Body of pancreas (tissue), 4 donors: ENCODE data around the gene PSMD3. TPM values are rescaled to one million over a fixed set of nuclear protein-coding genes. Genes with fewer than 3 reads are reported as not detected.

Experiments
- ATAC-seq: fragments of 150-250 bp; one replicate; pipeline ENCODE4 v1.9.1; 2016
- DNase-seq, 4 donors: peaks; one replicate each; pipeline ENCODE4 v3.0.0-alpha.2; 2019
- H3K27ac ChIP-seq, 4 donors: fragments of 200-600 bp; sonication (generic); 1 replicate in 3 of 4; 2 replicates in 1 of 4; pipeline versions ENCODE4 v1.5.1 to v1.6.1; 2016 to 2019; ENCODE audit warnings: mild to moderate bottlenecking in 1 of 4, mixed read lengths in 1 of 4, moderate library complexity in 1 of 4
- H3K27me3 ChIP-seq, 2 donors: fragments of 200-600 bp; sonication (generic); one replicate each; pipeline ENCODE4 v1.6.0; 2016; ENCODE audit warnings: mild to moderate bottlenecking in 1 of 2
- H3K36me3 ChIP-seq, 2 donors: fragments of 200-600 bp; sonication (generic); replicated peaks in 1 of 2; 2 replicates each; pipeline ENCODE4 v1.5.1; 2016; ENCODE audit warnings: low read depth in 2 of 2; ENCODE audit not compliant: insufficient read depth in 1 of 2
- H3K4me1 ChIP-seq: fragments of 200-600 bp; sonication (generic); one replicate; pipeline ENCODE4 v1.6.0; 2016
- H3K4me3 ChIP-seq, 2 donors: fragments of 200-600 bp; sonication (generic); 1 replicate in 1 of 2; 2 replicates in 1 of 2; pipeline ENCODE4 v1.5.1; 2016 to 2019
- H3K9me3 ChIP-seq, 3 donors: fragments of 200-600 bp; sonication (generic); 1 replicate in 2 of 3; 2 replicates in 1 of 3; pipeline ENCODE4 v1.5.1; 2016
- CTCF ChIP-seq, 7 experiments: fragments of 450-650 bp in 4 of 7; fragments of 200-600 bp in 3 of 7; sonication (generic) in 3 of 7; IDR thresholded peaks; one replicate each; pipeline ENCODE4 v1.5.1; 2016 to 2019; ENCODE audit warnings: antibody characterized with exemption in 7 of 7
- POLR2A ChIP-seq, 3 donors: fragments of 450-650 bp; IDR thresholded peaks; one replicate each; pipeline ENCODE4 v1.6.1; 2016; ENCODE audit warnings: antibody characterized with exemption in 3 of 3, mild to moderate bottlenecking in 2 of 3
- WGBS, 2 donors: methylation state at CpG; one replicate each; pipeline ENCODE4 v1.1.5; 2017; 5-methylcytosine and 5-hydroxymethylcytosine counted together
- intact Hi-C: fragments of 100-400 bp; cut with DNase I; formaldehyde crosslinking; loops from one replicate; pipeline ENCODE4 v1.15.1; 2023
- total RNA-seq, 2 donors: library from RNA; depleted of rRNA; stranded (reverse); fragments of >200 nt; gene quantifications; one replicate each; pipeline ENCODE4 v1.1.0, GENCODE V29; 2016

Gene PSMD3
- total RNA-seq, 2 donors from 2014 or later: 39.6 to 40.2 TPM

GRCh38 chr17:39975801-39976200 lies 4.8 kb upstream of the PSMD3 start:
- Histone ChIP-seq H3K36me3 (no peaks in the 10 kb centered on the region), H3K27ac (no peak overlapping the region), H3K4me1 (no peaks in the 10 kb centered on the region), H3K9me3 (no peaks in the 10 kb centered on the region), H3K27me3 (no peaks in the 10 kb centered on the region), H3K4me3 (no peak overlapping the region)
- WGBS, 2 donors: 52 to 59% methylated on average over 4 of the region's 4 CpGs
- intact Hi-C loops: no loop called here
- ATAC-seq (no peak), DNase-seq (no peak)
- TF ChIP-seq POLR2A (IDR thresholded peaks at IDR 0.05) (no peak), CTCF (IDR thresholded peaks at IDR 0.05) (no peak)

DNA sequence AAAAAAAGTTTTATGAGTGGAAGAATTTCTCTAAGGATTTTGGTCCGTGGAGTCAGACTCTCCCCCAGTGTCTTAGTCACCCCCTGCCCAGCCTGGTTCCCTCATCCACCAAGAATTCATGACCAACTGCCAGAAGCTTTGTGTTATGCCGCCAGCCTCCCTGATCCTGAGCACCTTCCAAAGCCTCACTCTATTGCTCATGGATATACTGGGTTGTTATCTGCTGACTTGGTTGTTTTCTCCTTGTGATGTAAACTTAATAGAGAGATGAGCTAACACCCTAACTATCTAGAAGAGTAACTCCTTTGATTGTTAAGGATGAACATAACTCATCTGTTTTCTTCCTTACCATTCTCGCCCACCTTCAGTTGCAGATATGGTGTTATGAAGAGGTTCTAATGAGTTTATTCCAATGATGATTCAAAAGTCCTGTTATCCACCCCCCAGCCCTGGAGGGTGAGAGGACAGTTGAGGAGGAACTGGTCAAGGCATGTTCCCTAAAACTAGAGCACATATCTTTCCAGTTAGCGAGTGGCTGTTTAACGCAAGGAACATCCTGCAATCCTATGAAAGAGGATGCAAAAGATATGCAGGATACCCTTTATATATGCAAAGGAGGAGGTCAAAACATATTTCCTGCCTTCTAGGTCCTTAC lies 1.5 kb upstream of the PSMD3 start:
- WGBS, 2 donors: 70% methylated on average over 5 of the region's 5 CpGs
- no peak for ATAC-seq
- peaks cover 0 to under 1% of the 10 kb centered on the region in 2 donors for H3K36me3 ChIP-seq
- H3K9me3 ChIP-seq: no peaks in the 10 kb centered on the region
- DNase-seq: no peak
- no peak overlapping the region for H3K4me3 ChIP-seq
- H3K27me3 ChIP-seq: no peaks in the 10 kb centered on the region
- H3K4me1 ChIP-seq: peaks cover 17% of the 10 kb centered on the region
- TF ChIP-seq POLR2A (IDR thresholded peaks at IDR 0.05) (no peak), CTCF (IDR thresholded peaks at IDR 0.05) (no peak)
- H3K27ac ChIP-seq: no peak overlapping the region
- intact Hi-C loops: no loop called here

DNA sequence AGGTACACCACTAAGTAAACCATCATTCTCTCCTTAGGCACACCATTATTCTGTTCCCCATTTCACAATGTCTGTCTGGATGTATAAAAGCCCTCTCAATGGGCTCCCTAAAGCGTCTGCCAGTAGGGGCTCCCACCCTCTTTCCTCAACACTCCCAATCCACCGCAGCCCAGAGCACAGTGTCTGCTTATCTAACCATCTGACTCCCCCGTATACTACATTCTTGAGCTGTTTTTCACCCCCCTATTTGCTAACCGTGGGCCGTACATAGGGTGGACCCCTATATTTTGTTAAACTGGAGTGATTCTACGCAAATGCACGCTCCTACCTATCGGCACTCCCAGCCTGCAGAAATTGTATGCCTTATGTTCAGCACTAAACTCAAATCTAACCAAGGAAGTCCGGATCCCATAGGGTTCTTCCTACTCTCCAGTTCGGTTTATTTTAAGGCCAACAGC lies 685 bp upstream of the PSMD3 start:
- intact Hi-C loops: no loop called here
- H3K27ac ChIP-seq: peak overlapping the region; percentile 40 to 95 (median 83)
- no peaks in the 10 kb centered on the region for H3K9me3 ChIP-seq
- TF ChIP-seq POLR2A (IDR thresholded peaks at IDR 0.05): no peak
- no peak for TF ChIP-seq CTCF (IDR thresholded peaks at IDR 0.05)
- H3K4me1 ChIP-seq: peaks cover 17% of the 10 kb centered on the region
- H3K36me3 ChIP-seq: peaks cover 5 to 7% of the 10 kb centered on the region in 2 donors
- no peaks in the 10 kb centered on the region for H3K27me3 ChIP-seq
- WGBS, 2 donors: 1% methylated on average over 10 of the region's 10 CpGs
- ATAC-seq (peak; percentile 22), DNase-seq (peak in 3 of 4 donors; percentile 15 to 33 (median 26))
- H3K4me3 ChIP-seq: peak overlapping the region; percentile 6

DNA sequence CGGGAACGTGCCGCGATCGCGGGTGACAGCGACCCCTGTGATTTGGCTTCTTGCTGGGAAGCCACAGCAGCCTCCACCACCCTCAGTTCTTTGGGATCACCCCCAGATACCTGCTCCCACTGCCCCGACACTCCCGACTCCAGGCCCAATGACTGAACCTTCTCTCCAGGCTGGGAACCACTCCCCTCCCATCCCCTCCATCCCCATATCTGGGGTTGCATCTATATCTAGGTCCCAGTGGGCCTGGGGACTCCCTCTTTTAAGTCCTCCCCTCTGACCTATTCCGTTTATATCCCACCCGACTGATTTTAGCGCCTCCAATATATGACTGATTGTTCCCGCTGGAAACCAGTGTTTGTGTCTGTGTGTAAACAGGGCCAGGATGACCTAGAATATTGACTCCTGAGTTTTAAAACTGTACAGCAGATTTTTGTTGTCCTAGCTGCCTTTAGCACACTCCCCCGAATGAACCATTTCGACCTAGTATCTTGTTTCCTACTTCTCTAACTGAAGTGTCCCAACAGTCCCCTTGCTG lies 667 bp downstream of the PSMD3 start:
- DNase-seq (no peak), ATAC-seq (no peak)
- Histone ChIP-seq H3K27me3 (no peaks in the 10 kb centered on the region), H3K4me1 (peaks cover 17% of the 10 kb centered on the region), H3K36me3 (peaks cover 13% of the 10 kb centered on the region in 2 donors), H3K27ac (peak overlapping the region; percentile 65 to 95 (median 90)), H3K9me3 (no peaks in the 10 kb centered on the region), H3K4me3 (peak overlapping the region; percentile 90 to 100)
- WGBS, 2 donors: 0 to 1% methylated on average over 8 to 15 of the region's 15 CpGs
- intact Hi-C loops: no loop called here
- TF ChIP-seq CTCF (IDR thresholded peaks at IDR 0.05) (no peak), POLR2A (IDR thresholded peaks at IDR 0.05) (no peak)
